GM12801 (cell line): ENCODE data around the gene KCNG2.

ENCODE experiments used
- CTCF ChIP-seq: IDR thresholded peaks from one replicate; pipeline ENCODE4 v1.5.1; 2011; ENCODE audit warnings: control low read depth; ENCODE audit not compliant: insufficient read length; ENCODE audit errors: extremely low read depth

KCNG2 gene

GRCh38 chr18:79754831-79755351 is 42.8 kb upstream of the KCNG2 start:
- TF ChIP-seq CTCF = no peak

DNA sequence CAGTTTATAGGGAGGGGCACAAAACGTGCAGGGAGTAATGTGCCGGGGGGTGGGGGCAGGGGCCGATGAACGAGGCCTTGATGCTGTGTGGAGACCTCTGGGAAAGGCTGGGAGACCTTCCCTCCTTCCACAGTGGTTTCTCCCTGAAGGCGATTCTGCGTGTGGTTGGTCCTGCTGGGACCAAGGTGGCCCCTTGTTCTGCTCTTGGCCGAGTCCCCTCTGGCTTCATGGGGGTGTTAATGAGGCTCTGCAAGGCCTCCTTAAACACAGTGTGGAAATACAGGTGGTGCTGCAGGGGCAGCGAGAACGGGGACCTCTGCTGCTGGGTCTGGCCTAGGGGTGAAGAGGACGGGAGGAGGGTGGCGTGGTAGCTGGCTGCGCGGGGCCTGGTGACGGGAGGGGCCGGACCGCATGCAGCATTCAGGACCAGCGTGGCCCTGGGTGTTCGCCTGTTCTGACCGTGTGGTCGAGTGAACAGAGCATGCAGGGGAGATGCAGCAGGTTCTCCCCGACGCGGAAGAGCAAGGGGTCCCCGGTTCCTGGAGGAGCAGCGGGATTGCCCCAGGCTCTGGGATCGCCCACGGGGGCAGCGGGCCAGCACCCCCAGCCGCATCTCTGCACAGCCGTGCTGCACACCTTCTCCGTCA is 42.1 kb upstream of the KCNG2 start:
- TF ChIP-seq CTCF = no peak

DNA sequence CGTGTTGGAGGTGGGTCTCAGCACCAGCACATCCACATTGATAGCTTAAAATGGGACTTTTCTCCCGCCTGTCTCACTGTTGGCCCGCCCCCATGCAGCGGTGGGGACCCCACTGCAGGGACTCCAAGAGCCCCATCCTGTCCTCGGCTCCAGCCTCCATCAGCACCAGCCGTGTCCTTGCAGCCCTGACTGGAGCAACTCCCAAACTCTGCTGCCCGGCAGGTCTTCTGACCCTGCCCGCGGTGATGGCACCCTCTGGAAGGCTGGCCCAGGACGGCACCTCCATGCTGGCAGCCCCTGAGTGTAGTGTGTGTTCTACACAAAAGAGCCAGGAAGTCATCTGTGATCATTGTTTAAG is 41.6 kb upstream of the KCNG2 start:
- TF ChIP-seq CTCF = no peak

DNA sequence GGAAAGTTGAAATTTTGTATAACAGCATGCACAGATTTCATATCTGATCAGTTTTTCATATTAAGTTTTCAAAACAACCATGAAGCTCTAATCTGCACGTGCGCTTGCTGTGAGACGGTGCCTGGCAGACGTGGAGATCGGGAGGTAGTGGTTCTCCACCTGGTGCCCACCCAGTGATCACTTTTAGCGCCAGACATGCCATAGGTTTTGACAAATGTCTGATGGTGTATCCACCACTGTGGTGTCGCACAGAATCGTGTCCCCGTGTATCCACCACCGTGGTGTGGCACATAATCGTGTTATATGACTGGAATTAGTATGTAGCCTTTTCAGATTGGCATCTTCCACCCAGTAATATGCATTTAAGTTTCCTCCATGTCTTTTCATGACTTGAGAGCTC is 40.9 kb upstream of the KCNG2 start:
- TF ChIP-seq CTCF = no peak

GRCh38 chr18:79760348-79760747 is 37.4 kb upstream of the KCNG2 start:
- TF ChIP-seq CTCF = no peak

GRCh38 chr18:79760881-79761280 is 36.9 kb upstream of the KCNG2 start:
- TF ChIP-seq CTCF = no peak

- TF ChIP-seq CTCF = no peak
These were observed 34.3 kb upstream of the KCNG2 start for GRCh38 chr18:79763407-79763806.
